GM19328 (cell line): Measurements from ENCODE around the gene ADGRF3.
"Not testable (repeated sequence)": the region's sequence is repeated elsewhere in the genome, so short reads cannot be mapped to it uniquely, and the experiment has no call there.

Source experiments
- ATAC-seq: cut with Tn5 transposase; IDR thresholded peaks from one replicate; pipeline ENCODE4 v1.9.1; 2021; ENCODE audit warnings: mild to moderate bottlenecking, moderate library complexity; ENCODE audit not compliant: unreplicated experiment

ADGRF3 gene

DNA sequence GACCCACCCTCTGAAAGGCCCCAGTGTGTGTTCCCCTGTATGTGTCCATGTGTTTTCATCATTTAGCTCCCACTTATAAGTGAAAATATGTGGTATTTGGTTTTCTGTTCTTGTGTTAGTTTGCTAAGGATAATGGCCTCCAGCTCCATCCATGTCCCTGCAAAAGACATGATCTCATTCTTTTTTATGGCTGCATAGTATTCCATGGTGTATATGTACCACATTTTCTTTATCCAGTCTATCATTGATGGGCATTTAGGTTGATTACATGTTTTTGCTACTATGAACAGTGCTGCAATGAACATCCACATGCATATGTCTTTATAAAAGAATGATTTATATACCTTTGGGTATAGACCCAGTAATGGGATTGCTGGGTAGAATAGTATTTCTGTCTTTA lies 22.1 kb downstream of the ADGRF3 start:
- ATAC-seq = not testable (repeated sequence)

DNA sequence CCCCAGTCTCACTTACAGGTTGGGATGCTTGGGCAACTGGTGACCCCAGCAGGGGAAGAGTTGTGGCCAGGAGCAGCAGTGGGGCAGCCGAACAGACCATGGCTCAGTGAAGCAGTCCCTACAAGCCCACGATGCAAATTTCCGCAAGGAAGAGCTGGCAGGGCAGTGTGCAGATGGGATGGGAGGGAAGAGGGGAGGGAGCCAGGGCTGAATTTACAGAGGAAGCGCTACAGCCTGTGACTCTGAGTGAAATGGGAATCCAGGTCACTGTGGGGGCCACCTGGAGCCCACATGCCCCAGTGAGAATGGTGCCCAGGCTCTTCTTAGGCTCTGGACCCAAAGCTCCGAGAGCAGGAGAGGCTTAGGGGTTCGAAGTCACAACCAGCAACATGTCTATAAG lies 27.6 kb downstream of the ADGRF3 start:
- ATAC-seq = no peak

DNA sequence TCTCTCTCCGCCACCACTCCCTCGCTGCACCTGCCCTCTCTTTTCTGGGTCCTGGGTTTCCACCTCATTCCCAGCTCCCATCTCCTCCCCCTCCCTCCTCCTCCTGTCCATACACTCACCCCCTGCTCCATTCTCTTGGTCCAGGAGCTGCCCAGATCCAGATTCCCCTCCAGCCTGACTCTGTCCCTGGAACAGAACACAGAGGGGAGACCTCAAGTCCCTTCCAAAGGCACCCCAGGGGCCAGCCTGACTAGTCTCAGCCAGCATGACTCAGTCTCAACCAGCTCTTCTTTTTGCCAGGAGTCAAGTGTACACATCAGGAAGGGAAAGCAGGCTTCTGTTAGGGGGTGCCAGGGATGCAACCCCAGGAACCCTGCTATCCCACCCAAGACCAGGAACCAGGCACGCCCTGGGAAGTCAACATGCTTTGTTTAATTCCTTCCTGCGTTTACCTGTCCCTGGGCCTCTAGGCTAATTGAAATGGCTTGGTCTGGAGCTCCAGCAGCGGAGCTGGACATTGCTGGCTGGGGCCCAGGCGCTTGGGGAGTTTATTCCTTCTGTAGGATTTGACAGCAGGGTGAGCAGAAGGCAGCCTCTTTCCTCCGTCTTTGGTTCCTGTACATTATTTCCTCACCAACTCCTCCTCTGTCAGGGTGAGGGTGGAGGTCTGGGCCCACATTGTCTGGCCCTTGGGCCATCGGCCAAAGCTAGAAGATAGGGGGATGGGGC lies 29.0 kb downstream of the ADGRF3 start:
- no peak for ATAC-seq

DNA sequence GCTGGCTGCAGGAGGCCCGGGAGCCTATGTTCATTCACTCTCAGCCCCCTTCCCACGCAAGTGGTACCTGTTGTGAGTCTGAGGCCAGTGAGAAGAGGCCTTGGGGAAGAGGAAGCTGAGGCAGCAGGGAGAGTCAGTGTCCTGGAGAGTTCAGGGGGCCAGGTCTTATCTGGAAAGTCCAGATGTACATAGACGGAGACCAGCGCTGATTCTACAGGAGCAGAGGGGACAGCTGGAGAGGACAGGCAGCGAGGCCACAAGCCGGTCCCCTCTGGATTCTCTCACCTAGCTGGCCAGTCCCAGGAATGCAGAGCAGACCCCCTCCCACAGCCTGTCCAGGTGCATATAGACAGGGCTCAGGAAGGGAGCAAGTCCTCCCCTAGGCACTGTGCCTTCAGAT lies 29.7 kb downstream of the ADGRF3 start:
- no peak for ATAC-seq

DNA sequence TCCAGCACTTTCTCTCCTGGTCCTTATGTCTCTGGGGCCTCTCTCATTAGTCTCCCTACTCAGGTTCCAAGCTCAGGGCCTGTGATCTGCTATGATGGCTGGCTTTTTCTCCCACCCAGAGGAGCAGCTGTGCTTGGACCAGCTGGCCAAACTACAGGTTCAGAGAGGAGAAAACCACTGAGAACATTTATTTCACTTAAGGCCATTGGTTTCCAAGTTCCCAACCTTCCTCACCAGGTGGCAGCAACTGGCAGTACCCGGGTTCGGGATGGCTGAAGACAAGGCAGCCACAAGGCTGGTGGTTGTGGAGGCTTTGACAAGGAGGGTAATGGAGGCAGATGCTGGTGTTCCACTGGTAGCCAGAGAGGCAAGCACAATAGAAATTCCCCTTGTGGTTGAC lies 30.5 kb downstream of the ADGRF3 start:
- no peak for ATAC-seq

DNA sequence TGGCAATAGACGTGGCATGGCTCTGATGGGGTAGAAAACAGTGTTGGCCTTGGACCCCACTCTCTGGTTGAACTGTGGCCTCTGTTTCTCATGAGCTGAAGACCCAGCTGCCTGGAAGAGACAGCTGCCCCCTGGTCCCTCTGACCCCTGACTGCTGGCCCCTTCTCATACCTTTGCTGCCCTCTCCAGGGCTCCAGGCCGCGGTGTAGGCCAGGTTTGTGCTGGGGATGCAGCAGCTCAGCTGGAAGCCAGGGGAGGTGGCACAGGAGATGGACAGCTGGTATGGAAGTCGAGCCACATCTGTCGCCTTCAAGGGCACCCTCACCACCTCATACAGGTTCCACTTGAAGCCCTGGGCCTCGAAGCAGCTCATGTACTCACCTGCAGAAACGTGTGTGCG lies 32.3 kb downstream of the ADGRF3 start:
- no peak for ATAC-seq

DNA sequence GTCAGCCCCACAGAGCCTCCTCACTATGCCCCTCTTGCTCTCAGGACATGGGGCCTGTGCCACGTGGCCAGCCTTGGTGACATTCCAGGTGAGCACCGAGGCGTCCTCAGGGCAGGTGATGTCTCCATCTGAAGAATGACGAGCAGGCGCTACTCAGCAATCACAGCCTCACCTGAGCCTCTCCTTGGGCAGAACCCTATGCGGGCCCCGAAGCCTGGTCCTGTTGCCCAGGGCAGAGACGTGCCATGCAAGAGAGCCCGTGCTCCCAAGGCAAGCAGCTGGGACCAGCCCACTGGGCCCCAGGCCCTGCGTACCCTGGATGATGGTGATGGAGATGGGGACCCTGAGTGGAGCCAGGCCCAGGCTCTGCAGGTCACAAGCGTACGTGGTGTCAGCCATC lies 33.1 kb downstream of the ADGRF3 start:
- ATAC-seq = no peak

DNA sequence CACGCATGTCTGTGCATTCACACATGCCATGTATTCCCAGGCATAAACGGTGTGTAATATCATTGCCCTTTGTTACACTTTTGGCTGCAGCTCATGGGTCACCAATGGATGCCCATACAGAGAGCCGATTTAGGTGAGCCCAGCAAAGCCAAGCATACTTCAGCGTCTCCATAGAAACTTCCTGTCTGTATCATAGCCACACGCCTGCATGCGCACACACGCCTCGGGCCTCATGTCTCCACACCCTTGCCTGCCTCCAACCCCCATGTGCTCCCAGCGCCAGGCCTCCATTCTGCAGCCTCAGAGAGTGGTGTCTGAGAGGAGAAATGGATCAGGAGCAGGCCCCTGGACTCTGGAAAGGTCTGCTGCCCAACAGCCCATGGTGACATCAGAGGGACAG lies 34.1 kb downstream of the ADGRF3 start:
- ATAC-seq = no peak

DNA sequence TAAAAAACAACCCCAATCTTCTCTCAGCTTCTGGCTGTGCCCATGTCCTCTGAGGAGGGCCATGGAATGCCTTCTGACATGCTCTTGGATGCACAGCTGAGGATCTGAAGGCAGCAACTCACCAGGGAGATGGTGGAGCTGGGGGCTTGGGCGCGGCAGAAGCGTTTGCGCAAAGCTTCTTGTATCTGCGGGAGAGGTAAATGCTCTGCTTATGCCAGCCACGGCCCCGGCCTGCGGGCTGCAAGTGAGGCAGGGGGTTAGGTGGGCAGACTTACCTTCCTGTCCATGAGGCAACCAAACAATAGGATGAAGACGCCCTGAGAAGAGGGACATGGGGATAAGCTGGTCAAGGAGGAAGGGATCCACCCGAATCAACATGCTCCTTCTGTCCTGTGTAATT lies 36.7 kb downstream of the ADGRF3 start:
- ATAC-seq = no peak

DNA sequence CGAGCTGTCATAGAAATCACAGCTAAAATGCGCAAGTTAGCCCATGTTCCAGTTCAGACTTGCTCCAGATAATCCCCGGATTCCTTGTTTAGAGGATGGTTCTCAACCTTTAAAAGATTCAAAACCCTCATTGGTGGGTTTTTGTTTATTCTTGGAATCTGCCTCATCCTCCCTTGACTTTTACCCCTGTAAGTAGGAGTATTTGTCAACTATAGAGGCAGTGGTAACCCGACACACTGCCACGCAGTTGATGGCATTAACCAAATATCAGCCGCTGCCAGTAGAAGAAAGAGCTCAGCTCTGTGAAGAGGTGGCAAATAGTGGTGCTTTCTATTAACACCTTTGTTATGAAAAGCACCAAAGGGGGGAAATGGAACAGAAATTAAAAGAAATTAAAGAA lies 41.0 kb downstream of the ADGRF3 start:
- ATAC-seq = no peak

DNA sequence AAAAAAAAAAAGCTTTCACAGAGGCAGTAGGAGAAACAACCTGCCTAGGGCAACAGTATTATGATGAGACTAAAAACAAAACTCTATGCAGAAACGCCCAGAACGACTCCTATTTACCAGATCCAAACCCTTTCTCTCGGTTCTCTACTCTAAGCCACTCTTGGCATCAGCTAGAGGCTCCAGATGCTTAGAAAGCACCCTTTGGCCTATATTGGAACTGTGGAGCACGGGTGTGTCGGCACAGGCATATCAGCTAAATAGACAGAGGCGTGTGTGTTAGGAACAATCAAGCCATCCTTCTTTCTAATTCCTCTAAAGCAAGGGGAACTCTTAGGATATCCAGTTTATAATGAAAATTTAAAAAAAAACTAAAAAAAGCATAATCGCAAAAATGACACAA lies 41.5 kb downstream of the ADGRF3 start:
- not testable (repeated sequence) for ATAC-seq

DNA sequence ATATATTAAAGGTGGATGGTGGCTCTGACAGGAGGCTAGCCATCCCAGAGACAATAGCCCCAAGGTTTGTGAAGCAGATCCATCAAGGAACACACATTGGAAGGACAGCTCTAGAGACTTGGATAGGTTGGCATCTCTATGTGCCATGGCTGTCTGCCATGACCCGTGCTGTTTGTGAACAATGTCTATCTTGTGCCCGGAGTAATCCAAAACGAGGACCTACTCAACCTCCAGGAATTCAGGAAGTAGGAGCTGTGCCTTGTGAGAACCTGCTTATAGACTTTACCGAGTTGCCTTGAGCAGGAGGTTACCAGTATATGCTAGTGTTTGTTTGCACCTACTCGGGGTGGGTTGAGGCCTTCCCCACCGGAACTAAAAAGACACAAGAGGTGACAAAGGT lies 43.7 kb downstream of the ADGRF3 start:
- ATAC-seq = no peak

DNA sequence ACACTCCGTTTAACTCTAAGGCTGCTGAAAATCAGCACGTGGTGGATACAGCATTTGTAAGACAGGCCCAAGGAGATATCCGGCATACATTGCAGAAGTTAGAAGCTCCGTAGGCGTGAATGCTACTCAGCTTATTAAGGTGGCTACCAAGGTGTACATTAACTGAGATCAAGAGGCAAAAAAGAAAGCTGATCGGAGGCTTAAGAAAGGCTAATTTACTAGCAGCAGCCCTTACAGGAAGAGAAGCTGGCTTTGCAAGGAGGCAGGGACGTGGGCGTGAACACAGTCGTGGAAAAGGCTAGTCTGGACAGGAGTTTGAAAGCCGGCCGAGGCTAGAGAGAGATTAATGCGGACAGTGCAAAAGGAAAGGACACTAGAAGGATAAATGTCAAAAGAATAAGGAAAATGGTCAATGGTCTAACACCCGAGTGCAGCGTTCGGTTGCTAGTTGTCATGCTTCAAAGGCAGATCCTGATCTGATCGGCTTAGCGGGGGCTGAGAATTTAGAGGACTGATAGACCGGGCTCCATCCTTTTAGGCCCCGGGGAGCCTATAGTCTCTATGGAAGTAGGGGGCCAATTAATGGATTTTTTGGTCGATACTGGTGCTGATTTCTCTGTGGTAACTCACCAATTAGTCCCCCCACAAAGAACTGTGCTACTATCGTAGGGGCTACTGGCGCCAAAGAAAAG lies 46.2 kb downstream of the ADGRF3 start:
- ATAC-seq = no peak

DNA sequence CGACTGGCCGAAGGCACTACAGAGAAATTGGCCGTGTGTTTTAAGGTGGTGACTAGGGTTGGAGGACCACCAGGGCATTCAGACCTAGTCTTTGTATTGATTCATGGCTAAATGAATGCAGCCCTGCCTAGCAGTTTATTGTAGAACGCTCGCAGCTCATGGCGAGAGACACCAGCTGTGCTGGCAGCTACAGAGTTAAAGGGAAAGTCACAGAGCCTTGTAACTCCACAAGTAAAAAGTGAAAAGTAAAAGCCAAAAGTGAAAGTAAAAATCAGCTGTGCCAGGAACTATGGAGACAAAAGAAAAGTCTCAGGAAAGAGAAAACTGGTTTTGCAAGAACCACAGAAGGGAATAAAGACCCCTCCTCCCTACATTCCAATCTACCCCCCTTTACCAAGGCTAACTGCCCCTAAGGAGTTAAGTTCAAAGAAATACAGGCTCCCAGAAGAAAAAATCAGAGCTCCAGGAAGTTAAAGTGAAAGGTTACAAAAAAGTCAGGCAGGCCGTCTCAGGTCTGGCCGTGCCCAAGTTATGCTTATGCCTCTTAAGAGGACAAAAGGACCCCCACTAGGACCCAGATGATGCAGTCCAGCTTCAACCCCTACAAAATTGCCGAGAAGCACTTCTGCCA lies 47.0 kb downstream of the ADGRF3 start:
- no peak for ATAC-seq

DNA sequence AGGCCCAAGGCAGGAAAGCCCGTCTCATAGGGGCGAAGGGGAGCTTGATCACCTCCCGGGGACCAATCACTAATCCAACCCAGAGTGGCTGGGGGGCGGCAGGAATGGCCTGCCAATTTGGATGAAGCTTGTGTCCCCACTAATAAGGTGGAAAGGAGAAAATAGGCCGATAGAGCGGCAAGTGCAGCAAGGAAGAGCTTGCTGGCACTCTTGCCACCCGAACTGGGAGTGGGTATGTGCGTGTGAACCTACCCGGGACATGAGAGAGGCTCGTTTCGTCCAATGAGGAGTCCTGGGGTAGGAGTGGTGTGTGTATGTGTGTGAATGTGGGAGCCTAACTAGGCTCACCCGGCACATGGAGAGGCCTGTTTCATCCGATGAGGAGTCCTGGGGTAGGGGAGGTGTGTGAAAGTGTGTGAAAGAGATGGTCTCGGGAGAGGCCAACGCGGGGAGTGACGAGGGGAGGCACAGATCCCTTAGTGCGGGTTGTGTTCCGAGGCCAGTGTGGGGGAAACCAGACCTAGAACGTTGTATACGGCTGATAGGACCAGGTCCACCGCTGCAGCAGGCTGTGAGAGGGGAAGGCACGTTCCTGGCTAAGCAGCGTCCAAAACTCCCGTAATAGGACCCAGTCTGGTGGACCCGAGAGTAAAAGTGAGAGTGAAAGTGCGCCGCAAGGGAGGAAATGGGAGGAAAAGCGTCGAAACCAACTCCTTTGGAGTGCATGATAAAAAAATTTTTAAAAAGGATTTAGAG lies 47.8 kb downstream of the ADGRF3 start:
- ATAC-seq = no peak

DNA sequence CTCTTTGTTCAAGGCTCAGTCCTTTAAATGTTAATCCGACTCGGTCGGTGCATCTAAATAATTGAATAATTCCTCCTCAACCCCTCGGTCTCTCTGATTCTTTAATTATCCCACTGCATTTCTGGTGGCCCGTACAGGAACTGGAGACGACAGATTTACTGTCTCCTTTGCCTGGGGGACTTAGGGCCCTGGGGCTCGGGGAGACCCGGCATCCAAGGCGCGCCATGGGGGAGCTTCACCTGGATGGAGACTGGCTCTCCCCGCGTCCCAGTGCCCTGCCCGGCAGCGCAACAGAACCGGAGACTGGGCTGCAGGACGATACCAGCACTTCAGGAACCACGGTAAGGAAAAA lies 48.3 kb downstream of the ADGRF3 start:
- ATAC-seq = no peak

DNA sequence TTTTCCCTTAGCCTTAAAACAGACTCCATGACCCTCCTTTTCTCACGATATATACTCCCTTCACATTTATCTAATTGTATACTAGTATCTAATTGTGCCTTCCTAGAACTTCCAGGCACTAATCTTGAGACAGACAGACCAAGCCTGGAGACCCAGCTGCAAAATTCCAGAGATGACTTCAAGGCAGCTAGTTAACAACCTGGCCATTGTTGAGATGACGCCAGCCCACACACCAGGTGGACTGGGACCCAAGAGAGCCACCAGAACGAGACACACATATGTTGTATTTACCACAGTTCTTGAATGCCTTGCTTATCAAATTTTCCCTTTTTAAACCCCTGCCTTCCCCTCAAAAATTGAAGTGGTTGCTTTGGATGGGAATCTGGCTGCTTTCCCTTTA lies 49.5 kb downstream of the ADGRF3 start:
- no peak for ATAC-seq

DNA sequence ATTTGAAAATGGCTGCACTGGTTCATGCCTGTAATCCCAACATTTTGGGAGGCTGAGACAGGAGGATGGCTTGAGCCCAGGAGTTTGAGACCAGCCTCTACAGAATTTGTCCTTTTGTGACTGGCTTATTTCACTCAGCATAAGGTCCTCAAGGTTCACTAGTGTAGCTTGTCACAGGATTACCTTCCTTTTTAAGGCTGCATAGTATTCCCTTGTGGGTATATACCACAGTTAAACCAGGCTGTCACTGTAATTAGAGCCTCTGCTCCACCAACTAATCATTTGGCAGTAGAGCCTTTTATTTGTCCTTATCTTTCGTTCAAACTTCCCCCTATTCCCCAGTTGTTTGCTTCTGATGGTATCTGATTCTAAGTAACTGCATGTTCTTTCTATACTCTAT lies 51.1 kb downstream of the ADGRF3 start:
- no peak for ATAC-seq

DNA sequence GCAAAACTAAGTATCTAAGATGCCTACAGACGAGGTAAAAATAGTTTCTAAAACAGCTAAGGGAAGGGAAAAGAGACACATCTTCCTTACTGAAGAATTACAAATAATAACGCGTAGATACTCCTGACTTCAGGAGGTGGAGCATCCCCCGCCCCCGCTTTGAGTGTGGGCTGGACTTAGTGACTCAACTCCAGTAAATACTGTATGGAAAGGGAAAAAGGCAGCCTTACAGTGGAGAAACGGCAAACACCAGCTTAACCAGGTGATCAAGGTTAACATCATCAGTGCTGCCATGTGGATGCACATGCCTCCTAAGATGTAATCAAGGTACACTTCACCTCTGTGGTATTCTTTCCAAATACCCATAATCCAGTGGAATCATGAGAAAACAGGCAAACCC lies 53.9 kb downstream of the ADGRF3 start:
- no peak for ATAC-seq

DNA sequence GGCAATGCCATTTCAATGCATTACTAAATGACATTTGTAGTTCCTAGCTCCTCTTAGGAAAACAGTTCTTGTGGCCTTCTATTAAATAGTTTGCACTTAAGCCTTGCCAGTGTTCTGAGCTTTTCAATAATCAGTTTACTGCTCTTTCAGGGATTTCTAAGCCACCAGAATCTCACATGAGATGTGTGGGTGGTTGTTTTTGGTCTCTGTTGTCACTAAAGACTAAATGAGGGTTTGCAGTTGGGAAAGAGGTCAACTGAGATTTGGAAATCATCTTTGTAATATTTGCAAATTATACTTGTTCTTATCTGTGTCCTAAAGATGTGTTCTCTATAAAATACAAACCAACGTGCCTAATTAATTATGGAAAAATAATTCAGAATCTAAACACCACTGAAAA lies 56.6 kb downstream of the ADGRF3 start:
- ATAC-seq = no peak

DNA sequence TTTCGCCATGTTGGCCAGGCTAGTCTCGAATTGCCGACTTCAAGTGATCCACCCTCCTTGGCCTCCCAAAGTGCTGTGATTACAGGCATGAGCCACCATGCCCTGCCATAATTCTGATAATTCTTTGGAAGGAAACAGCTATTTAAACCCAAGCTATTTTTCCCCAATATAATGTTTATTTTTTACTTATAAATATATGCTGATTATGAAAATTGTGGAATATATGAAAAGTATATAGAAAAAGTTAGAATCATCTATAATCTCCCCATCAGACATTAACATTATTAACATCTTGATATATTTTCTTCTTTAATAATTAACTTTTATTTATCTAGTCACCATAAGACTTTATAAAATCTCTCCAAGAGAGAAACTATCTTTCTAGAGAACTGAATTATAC lies 60.7 kb downstream of the ADGRF3 start:
- ATAC-seq = no peak

DNA sequence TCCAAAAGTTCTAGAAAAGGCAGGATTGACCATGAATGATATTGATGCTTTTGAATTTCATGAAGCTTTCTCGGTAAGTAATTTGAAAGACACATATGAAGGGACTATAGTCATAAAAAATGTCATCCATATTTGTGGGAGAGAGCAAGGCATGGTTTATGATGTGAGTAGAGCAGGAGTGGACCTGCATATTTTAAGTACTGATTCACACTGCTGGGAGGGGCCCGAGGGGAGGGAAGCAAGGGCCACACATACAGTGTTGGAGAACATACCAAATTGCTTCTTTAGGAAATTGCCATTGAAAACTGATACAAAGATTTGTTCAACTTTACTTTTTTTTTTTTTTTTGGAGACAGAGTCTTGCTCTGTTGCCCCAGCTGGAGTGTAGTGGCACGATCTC lies 62.5 kb downstream of the ADGRF3 start:
- ATAC-seq = no peak
